ENCODE data around the gene NLGN3. TPM values are rescaled to one million over a fixed set of nuclear protein-coding genes. Genes with fewer than 3 reads are reported as not detected.

The NLGN3 gene
- total and polyA plus RNA-seq, 2 of the 8 experiments (the other 6 are each of a cell fraction or from before 2014, with no cell fraction given): 12.0 to 14.8 TPM

DNA sequence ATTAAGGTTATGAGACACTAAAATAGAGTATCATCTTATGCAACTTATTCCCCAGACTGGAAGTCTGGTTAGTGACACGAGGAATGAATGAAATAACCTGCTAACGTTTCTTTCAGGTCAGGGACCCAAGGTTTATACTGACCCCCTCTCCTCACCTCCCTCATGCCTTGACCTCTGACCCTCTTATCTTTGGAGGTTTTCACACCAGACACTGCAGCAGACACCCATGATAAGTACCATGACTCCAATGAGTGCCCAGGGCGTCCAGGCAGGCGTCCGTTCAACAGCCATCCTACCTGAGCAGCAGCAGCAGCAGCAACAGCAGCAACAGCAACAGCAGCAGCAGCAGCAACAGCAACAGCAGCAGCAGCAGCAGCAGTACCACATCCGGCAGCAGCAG lies 4.2 kb upstream of the NLGN3 start (continued):
- TF ChIP-seq, protein P1, sequence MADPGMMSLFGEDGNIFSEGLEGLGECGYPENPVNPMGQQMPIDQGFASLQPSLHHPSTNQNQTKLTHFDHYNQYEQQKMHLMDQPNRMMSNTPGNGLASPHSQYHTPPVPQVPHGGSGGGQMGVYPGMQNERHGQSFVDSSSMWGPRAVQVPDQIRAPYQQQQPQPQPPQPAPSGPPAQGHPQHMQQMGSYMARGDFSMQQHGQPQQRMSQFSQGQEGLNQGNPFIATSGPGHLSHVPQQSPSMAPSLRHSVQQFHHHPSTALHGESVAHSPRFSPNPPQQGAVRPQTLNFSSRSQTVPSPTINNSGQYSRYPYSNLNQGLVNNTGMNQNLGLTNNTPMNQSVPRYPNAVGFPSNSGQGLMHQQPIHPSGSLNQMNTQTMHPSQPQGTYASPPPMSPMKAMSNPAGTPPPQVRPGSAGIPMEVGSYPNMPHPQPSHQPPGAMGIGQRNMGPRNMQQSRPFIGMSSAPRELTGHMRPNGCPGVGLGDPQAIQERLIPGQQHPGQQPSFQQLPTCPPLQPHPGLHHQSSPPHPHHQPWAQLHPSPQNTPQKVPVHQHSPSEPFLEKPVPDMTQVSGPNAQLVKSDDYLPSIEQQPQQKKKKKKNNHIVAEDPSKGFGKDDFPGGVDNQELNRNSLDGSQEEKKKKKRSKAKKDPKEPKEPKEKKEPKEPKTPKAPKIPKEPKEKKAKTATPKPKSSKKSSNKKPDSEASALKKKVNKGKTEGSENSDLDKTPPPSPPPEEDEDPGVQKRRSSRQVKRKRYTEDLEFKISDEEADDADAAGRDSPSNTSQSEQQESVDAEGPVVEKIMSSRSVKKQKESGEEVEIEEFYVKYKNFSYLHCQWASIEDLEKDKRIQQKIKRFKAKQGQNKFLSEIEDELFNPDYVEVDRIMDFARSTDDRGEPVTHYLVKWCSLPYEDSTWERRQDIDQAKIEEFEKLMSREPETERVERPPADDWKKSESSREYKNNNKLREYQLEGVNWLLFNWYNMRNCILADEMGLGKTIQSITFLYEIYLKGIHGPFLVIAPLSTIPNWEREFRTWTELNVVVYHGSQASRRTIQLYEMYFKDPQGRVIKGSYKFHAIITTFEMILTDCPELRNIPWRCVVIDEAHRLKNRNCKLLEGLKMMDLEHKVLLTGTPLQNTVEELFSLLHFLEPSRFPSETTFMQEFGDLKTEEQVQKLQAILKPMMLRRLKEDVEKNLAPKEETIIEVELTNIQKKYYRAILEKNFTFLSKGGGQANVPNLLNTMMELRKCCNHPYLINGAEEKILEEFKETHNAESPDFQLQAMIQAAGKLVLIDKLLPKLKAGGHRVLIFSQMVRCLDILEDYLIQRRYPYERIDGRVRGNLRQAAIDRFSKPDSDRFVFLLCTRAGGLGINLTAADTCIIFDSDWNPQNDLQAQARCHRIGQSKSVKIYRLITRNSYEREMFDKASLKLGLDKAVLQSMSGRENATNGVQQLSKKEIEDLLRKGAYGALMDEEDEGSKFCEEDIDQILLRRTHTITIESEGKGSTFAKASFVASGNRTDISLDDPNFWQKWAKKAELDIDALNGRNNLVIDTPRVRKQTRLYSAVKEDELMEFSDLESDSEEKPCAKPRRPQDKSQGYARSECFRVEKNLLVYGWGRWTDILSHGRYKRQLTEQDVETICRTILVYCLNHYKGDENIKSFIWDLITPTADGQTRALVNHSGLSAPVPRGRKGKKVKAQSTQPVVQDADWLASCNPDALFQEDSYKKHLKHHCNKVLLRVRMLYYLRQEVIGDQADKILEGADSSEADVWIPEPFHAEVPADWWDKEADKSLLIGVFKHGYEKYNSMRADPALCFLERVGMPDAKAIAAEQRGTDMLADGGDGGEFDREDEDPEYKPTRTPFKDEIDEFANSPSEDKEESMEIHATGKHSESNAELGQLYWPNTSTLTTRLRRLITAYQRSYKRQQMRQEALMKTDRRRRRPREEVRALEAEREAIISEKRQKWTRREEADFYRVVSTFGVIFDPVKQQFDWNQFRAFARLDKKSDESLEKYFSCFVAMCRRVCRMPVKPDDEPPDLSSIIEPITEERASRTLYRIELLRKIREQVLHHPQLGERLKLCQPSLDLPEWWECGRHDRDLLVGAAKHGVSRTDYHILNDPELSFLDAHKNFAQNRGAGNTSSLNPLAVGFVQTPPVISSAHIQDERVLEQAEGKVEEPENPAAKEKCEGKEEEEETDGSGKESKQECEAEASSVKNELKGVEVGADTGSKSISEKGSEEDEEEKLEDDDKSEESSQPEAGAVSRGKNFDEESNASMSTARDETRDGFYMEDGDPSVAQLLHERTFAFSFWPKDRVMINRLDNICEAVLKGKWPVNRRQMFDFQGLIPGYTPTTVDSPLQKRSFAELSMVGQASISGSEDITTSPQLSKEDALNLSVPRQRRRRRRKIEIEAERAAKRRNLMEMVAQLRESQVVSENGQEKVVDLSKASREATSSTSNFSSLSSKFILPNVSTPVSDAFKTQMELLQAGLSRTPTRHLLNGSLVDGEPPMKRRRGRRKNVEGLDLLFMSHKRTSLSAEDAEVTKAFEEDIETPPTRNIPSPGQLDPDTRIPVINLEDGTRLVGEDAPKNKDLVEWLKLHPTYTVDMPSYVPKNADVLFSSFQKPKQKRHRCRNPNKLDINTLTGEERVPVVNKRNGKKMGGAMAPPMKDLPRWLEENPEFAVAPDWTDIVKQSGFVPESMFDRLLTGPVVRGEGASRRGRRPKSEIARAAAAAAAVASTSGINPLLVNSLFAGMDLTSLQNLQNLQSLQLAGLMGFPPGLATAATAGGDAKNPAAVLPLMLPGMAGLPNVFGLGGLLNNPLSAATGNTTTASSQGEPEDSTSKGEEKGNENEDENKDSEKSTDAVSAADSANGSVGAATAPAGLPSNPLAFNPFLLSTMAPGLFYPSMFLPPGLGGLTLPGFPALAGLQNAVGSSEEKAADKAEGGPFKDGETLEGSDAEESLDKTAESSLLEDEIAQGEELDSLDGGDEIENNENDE (IDR thresholded peaks at IDR 0.05; ENCODE audit: insufficient replicate concordance, low read length): no peak
- TF ChIP-seq EGR1 (IDR thresholded peaks at IDR 0.05; ENCODE audit: borderline replicate concordance, low read depth, low read length) (no peak), NRF1 (IDR thresholded peaks at IDR 0.05; ENCODE audit: low read depth, low read length) (no peak), POLR2AphosphoS5 (IDR thresholded peaks at IDR 0.05; ENCODE audit: low read depth, low read length) (no peak), GTF2F1 (IDR thresholded peaks at IDR 0.05; ENCODE audit: borderline replicate concordance, low read depth, low read length) (no peak), KDM1A (IDR thresholded peaks at IDR 0.05; ENCODE audit: borderline replicate concordance, low read length) (no peak), CBX5 (IDR thresholded peaks at IDR 0.05; ENCODE audit: low read depth, low read length) (no peak), CHD1 (IDR thresholded peaks at IDR 0.05; ENCODE audit: low read depth, low read length) (no peak), RNF2 (IDR thresholded peaks at IDR 0.05; ENCODE audit: borderline replicate concordance, low read depth, low read length, missing control alignments, poor library complexity, severe bottlenecking) (no peak), TCF12 (IDR thresholded peaks at IDR 0.05; ENCODE audit: low read depth, low read length) (no peak)
